Fibroblast of the aortic adventitia (primary cell): Measurements from ENCODE around the gene ANKS1A. TPM values are rescaled to one million over a fixed set of nuclear protein-coding genes. Genes with fewer than 3 reads are reported as not detected.

Experiments
- DNase-seq: peaks from one replicate; pipeline ENCODE4 v3.0.0-alpha.2; 2010; ENCODE audit warnings: low read depth
- H3K4me3 ChIP-seq: 2 replicates; pipeline ENCODE4 v1.5.1; 2011; ENCODE audit warnings: low read depth, mild to moderate bottlenecking, control low read depth, low read length, moderate library complexity
- CTCF ChIP-seq: IDR thresholded peaks from 2 replicates; pipeline ENCODE4 v1.5.1; 2011; ENCODE audit warnings: mild to moderate bottlenecking, low read length, control low read depth, inconsistent platforms; ENCODE audit not compliant: insufficient read depth
- total RNA-seq: library from RNA; depleted of rRNA; stranded (reverse); fragments of >200 nt; gene quantifications from 2 replicates; pipeline ENCODE4 v1.2.3, GENCODE V29; 2012; ENCODE audit warnings: low replicate concordance

The ANKS1A gene
- total RNA-seq, 1 donor = 7.6 TPM

GRCh38 chr6:35013701-35014100, 124.6 kb downstream of the ANKS1A start:
- no peak overlapping the region for H3K4me3 ChIP-seq
- no peak for TF ChIP-seq CTCF
- no peak for DNase-seq

- TF ChIP-seq CTCF = no peak
- H3K4me3 ChIP-seq = no peak overlapping the region
- no peak for DNase-seq
Observed at GRCh38 chr6:35014341-35014740, 125.3 kb downstream of the ANKS1A start.

GRCh38 chr6:35014786-35015185, 125.7 kb downstream of the ANKS1A start:
- DNase-seq = peak; percentile 72
- no peak for TF ChIP-seq CTCF
- no peak overlapping the region for H3K4me3 ChIP-seq

GRCh38 chr6:35015476-35015875, 126.4 kb downstream of the ANKS1A start:
- H3K4me3 ChIP-seq = no peak overlapping the region
- no peak for TF ChIP-seq CTCF
- DNase-seq = no peak

GRCh38 chr6:35015996-35016395, 126.9 kb downstream of the ANKS1A start:
- no peak for DNase-seq

GRCh38 chr6:35016502-35017321, 127.7 kb downstream of the ANKS1A start:
- TF ChIP-seq CTCF = no peak
- DNase-seq = peak; percentile 70
- H3K4me3 ChIP-seq = no peak overlapping the region

More at GRCh38 chr6:35015996-35016395, 126.9 kb downstream of the ANKS1A start:
- TF ChIP-seq CTCF = no peak
- H3K4me3 ChIP-seq = no peak overlapping the region
